Tibial artery (tissue), 4 donors: Measurements from ENCODE around the gene FAR1.
"Not testable (repeated sequence)": the region's sequence is repeated elsewhere in the genome, so short reads cannot be mapped to it uniquely, and the experiment has no call there.

Source experiments
- DNase-seq, 2 donors: peaks; one replicate each; pipeline ENCODE4 v3.0.0-alpha.2; 2019
- H3K27ac ChIP-seq, 2 donors: fragments of 200-600 bp; sonication (generic) in 1 of 2; 1 replicate in 1 of 2; 2 replicates in 1 of 2; pipeline ENCODE4 v1.5.1; 2018 to 2019; ENCODE audit warnings: mild to moderate bottlenecking in 1 of 2
- H3K27me3 ChIP-seq, 2 donors: fragments of 200-600 bp; sonication (generic) in 1 of 2; one replicate each; pipeline versions ENCODE4 v1.5.1 to v1.6.0; 2016 to 2019
- H3K36me3 ChIP-seq, 3 donors: fragments of 200-600 bp; sonication (generic) in 2 of 3; one replicate each; pipeline ENCODE4 v1.5.1; 2016 to 2019; ENCODE audit warnings: mild to moderate bottlenecking in 2 of 3
- H3K4me1 ChIP-seq, 4 donors: fragments of 200-600 bp; sonication (generic) in 2 of 4; 1 replicate in 3 of 4; 2 replicates in 1 of 4; pipeline ENCODE4 v1.5.1; 2016 to 2019
- H3K4me3 ChIP-seq, 2 donors: fragments of 200-600 bp; sonication (generic) in 1 of 2; 1 replicate in 1 of 2; 2 replicates in 1 of 2; pipeline ENCODE4 v1.5.1; 2018 to 2019; ENCODE audit warnings: mild to moderate bottlenecking in 2 of 2
- H3K9me3 ChIP-seq, 3 donors: fragments of 200-600 bp; sonication (generic) in 1 of 3; one replicate each; pipeline ENCODE4 v1.5.1; 2016 to 2019
- intact Hi-C: fragments of 100-400 bp; cut with DNase I; formaldehyde crosslinking; loops from one replicate; pipeline ENCODE4 v1.15.0; 2023; ENCODE audit warnings: low total_unique reads
- TF ChIP-seq, protein P1 (sequence below), 2 experiments: fragments of 200-600 bp in 1 of 2; fragments of 450-650 bp in 1 of 2; IDR thresholded peaks; one replicate each; pipeline ENCODE4 v1.5.1; 2017 to 2019; ENCODE audit warnings: antibody characterized with exemption in 2 of 2, mild to moderate bottlenecking in 1 of 2, moderate library complexity in 1 of 2

The FAR1 gene

DNA sequence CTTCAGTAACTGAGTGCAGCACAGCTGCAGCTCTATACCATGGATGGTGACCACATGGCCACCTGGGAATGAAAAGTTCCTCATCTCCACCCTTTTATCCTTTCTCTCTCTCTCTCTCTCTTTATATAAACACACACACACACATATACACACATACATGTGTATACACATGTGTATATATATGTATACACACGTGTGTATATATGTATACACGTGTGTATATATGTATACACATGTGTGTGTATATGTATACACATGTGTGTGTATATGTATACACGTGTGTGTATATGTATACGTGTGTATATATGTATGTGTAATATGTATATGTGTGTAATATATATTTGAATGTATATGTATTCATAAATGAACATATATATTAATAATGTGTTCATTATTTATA, 18.8 kb upstream of the FAR1 start:
- Histone ChIP-seq H3K27ac (no peak overlapping the region), H3K9me3 (no peaks in the 10 kb centered on the region), H3K4me1 (no peaks in the 10 kb centered on the region), H3K4me3 (no peak overlapping the region), H3K36me3 (no peaks in the 10 kb centered on the region), H3K27me3 (peaks cover 0 to 12% of the 10 kb centered on the region in 2 donors)
- intact Hi-C loops, result no loop called here
- TF ChIP-seq, protein P1, sequence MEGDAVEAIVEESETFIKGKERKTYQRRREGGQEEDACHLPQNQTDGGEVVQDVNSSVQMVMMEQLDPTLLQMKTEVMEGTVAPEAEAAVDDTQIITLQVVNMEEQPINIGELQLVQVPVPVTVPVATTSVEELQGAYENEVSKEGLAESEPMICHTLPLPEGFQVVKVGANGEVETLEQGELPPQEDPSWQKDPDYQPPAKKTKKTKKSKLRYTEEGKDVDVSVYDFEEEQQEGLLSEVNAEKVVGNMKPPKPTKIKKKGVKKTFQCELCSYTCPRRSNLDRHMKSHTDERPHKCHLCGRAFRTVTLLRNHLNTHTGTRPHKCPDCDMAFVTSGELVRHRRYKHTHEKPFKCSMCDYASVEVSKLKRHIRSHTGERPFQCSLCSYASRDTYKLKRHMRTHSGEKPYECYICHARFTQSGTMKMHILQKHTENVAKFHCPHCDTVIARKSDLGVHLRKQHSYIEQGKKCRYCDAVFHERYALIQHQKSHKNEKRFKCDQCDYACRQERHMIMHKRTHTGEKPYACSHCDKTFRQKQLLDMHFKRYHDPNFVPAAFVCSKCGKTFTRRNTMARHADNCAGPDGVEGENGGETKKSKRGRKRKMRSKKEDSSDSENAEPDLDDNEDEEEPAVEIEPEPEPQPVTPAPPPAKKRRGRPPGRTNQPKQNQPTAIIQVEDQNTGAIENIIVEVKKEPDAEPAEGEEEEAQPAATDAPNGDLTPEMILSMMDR (IDR thresholded peaks at IDR 0.05), result no peak
- DNase-seq, result no peak

DNA sequence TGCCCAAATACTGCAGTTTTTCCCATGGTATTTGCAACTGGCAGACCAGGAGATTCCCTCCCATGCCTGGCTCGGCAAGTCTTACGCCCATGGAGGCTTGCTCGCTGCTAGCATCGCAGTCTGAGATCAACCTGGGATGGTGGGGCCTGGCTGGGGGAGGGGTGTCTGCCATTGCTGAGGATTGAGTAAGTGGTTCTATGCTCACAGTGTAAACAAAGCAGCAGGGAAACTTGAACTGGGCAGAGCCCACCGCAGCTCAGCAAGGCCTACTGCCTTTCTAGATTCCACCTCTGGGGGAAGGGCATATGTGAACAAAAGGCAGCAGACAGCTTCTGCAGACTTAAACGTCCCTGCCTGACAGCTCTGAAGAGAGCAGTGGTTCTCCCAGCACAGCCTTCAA, 17.0 kb upstream of the FAR1 start:
- DNase-seq, H3K4me1 ChIP-seq, H3K9me3 ChIP-seq, H3K36me3 ChIP-seq, H3K4me3 ChIP-seq, intact Hi-C loops, H3K27ac ChIP-seq: not testable (repeated sequence)
- peaks cover 0 to 12% of the 10 kb centered on the region in 2 donors for H3K27me3 ChIP-seq

DNA sequence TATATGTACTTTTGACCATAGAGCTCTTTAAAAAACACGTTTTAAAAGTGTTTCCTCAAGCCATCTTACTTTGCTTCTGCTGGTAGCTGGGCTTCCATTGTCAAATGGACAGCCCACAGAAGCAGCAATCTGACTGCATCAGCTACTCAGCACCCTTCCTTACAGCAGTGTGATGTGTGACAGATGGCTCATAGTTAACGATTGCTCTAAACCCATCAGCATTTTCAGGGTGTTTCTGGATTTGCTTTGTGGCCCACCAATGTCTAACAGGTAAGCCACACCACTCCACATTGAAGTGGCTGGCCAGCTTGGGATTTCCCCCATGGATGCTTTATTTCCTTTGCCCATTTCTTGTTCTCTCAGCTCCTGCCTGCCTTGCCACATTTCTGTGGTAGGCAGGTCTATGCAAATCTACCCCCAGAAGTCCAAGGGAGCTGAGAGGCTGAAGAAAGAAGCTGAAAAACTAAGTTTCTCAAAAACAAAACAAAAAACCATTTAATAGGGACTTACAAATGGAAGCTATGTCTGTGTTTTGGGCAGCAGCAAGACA, 7.3 kb upstream of the FAR1 start:
- Histone ChIP-seq H3K4me3 (no peak overlapping the region), H3K9me3 (peaks cover 0 to 18% (median 13%) of the 10 kb centered on the region in 3 donors), H3K27ac (no peak overlapping the region), H3K36me3 (no peaks in the 10 kb centered on the region), H3K27me3 (no peaks in the 10 kb centered on the region), H3K4me1 (no peaks in the 10 kb centered on the region)
- intact Hi-C loops, result no loop called here
- TF ChIP-seq, protein P1 (IDR thresholded peaks at IDR 0.05), result no peak
- no peak for DNase-seq

DNA sequence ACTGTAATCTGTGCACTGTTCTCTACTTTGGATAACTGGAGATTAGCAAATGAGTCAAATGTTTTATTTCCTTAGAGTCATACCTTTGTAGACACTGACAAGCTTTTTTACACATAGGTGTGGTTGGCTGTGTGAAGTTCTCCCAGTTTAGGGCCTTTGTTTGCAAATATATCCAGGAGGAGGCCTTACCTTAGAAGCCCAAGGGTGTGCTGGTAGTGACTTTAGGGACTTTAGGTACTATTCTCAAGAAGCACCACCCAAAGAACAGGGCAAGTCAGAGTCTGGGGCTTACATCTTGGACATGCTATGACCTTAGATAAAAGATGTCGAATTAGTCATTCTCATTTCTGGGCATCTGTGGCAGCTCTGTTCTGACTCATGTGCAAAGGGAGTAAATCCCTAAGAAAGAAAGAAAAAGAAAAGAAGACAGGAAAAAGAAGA, 4.8 kb upstream of the FAR1 start:
- Histone ChIP-seq H3K4me3 (no peak overlapping the region), H3K27me3 (no peaks in the 10 kb centered on the region), H3K27ac (no peak overlapping the region), H3K9me3 (peaks cover 0 to 16% (median 13%) of the 10 kb centered on the region in 3 donors), H3K36me3 (no peaks in the 10 kb centered on the region), H3K4me1 (peaks cover 0 to 8% (median 0%) of the 10 kb centered on the region in 4 donors)
- intact Hi-C loops, result no loop called here
- no peak for DNase-seq
- TF ChIP-seq, protein P1 (IDR thresholded peaks at IDR 0.05), result no peak

DNA sequence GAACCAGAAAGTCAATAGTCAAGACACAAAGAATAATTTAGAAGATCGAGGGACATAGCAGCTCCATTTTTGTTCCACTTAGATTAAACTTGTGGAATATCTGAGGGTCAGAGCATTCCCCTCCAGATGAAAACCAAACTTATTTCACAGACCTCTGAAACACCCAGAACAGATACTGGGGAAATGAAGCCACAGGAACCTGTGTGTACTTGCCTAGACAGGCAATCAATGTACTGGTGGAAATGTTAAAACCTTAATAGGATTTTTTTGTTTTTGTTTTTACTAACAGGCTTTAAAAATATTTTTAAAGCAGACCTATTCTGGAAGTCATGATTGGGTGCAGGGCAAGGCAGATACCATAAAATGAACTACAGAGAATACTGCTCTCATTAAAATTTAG, 4.1 kb upstream of the FAR1 start:
- no peak overlapping the region for H3K4me3 ChIP-seq
- DNase-seq, result no peak
- H3K4me1 ChIP-seq, result peaks cover 0 to 8% (median under 1%) of the 10 kb centered on the region in 4 donors
- no peak overlapping the region for H3K27ac ChIP-seq
- H3K27me3 ChIP-seq, result no peaks in the 10 kb centered on the region
- TF ChIP-seq, protein P1 (IDR thresholded peaks at IDR 0.05), result no peak
- H3K36me3 ChIP-seq, result no peaks in the 10 kb centered on the region
- intact Hi-C loops, result no loop called here
- peaks cover 0 to 9% (median 7%) of the 10 kb centered on the region in 3 donors for H3K9me3 ChIP-seq

DNA sequence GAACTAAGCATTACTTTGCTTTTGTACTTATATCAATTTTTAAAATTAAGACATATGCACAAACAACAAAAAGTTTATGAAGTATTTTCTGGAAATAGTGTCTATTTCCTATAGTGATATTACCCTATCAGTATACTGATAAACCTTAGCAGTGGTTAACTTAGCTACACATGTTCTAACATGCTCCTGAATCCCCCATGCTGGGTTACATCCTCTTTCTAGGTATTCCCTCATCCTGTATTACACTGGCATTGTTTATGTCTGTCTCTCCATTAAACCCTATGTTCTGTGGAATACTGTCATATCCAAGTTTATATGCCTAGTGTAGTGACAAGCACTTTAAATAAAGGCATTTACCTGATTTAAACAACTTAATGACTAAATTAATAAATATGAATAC, 1.8 kb upstream of the FAR1 start:
- intact Hi-C loops, result no loop called here
- H3K4me1 ChIP-seq, result peaks cover 0 to 18% (median 12%) of the 10 kb centered on the region in 4 donors
- no peaks in the 10 kb centered on the region for H3K36me3 ChIP-seq
- H3K9me3 ChIP-seq, result no peaks in the 10 kb centered on the region
- H3K4me3 ChIP-seq, result no peak overlapping the region
- H3K27me3 ChIP-seq, result no peaks in the 10 kb centered on the region
- TF ChIP-seq, protein P1 (IDR thresholded peaks at IDR 0.05), result no peak
- no peak for DNase-seq
- no peak overlapping the region for H3K27ac ChIP-seq
